Measurements from ENCODE around the gene ANKRD6.

Gene ANKRD6

GRCh38 chr6:89564752-89565427, 131.9 kb downstream of the ANKRD6 start:
- peak; percentile 8 for DNase-seq (ENCODE audit: low spot score)

GRCh38 chr6:89566008-89566800, 133.3 kb downstream of the ANKRD6 start:
- DNase-seq (ENCODE audit: low spot score) = no peak

GRCh38 chr6:89566930-89567629, 134.1 kb downstream of the ANKRD6 start:
- no peak for DNase-seq (ENCODE audit: low spot score)

- no peak for DNase-seq (ENCODE audit: low spot score)
Observed at GRCh38 chr6:89567630-89568390, 134.9 kb downstream of the ANKRD6 start.

- DNase-seq (ENCODE audit: low spot score) = no peak
Observed at GRCh38 chr6:89574910-89575561, 142.1 kb downstream of the ANKRD6 start.

GRCh38 chr6:89575562-89575960, 142.6 kb downstream of the ANKRD6 start:
- DNase-seq (ENCODE audit: low spot score) = no peak

GRCh38 chr6:89580997-89581666, 148.2 kb downstream of the ANKRD6 start:
- DNase-seq (ENCODE audit: low spot score) = no peak

- no peak for DNase-seq (ENCODE audit: low spot score)
Observed at GRCh38 chr6:89581689-89582088, 148.7 kb downstream of the ANKRD6 start.

- no peak for DNase-seq (ENCODE audit: low spot score)
Observed at GRCh38 chr6:89582669-89583325, 149.8 kb downstream of the ANKRD6 start.

- DNase-seq (ENCODE audit: low spot score) = no peak
Observed at GRCh38 chr6:89583559-89583958, 150.6 kb downstream of the ANKRD6 start.

- no peak for DNase-seq (ENCODE audit: low spot score)
Observed at GRCh38 chr6:89584539-89584938, 151.6 kb downstream of the ANKRD6 start.

GRCh38 chr6:89585154-89585553, 152.2 kb downstream of the ANKRD6 start:
- DNase-seq (ENCODE audit: low spot score) = no peak

GRCh38 chr6:89589297-89590025, 156.5 kb downstream of the ANKRD6 start:
- DNase-seq (ENCODE audit: low spot score) = no peak

- DNase-seq (ENCODE audit: low spot score) = no peak
Observed at GRCh38 chr6:89590133-89590532, 157.2 kb downstream of the ANKRD6 start.

- no peak for DNase-seq (ENCODE audit: low spot score)
Observed at GRCh38 chr6:89591745-89592144, 158.8 kb downstream of the ANKRD6 start.

GRCh38 chr6:89596056-89596455, 163.1 kb downstream of the ANKRD6 start:
- no peak for DNase-seq (ENCODE audit: low spot score)

GRCh38 chr6:89596484-89596883, 163.5 kb downstream of the ANKRD6 start:
- DNase-seq (ENCODE audit: low spot score) = no peak

GRCh38 chr6:89597372-89597771, 164.4 kb downstream of the ANKRD6 start:
- no peak for DNase-seq (ENCODE audit: low spot score)

- DNase-seq (ENCODE audit: low spot score) = peak; percentile 59
Observed at GRCh38 chr6:89597988-89598387, 165.0 kb downstream of the ANKRD6 start.

GRCh38 chr6:89599727-89600126, 166.8 kb downstream of the ANKRD6 start:
- no peak for DNase-seq (ENCODE audit: low spot score)

All from hepatic stellate cell (primary cell).